GM12878 (cell line): ENCODE results near the gene STAB2. TPM values are rescaled to one million over a fixed set of nuclear protein-coding genes. Genes with fewer than 3 reads are reported as not detected.

Source experiments
- ATAC-seq: fragments of 200-7000 bp; cut with Tn5 transposase; 3 replicates; pipeline ENCODE4 v1.9.1; 2020; ENCODE audit warnings: mild to moderate bottlenecking, moderate library complexity
- BruUV-seq: library from RNA; stranded (reverse); fragments of 400-500 nt; replicated peaks from 2 replicates; lab custom pipeline; 2021; lab: Mats Ljungman, UMichigan
- CTCF ChIA-PET: fragments of 300-600 bp; sonication (Branson Sonifier 250); formaldehyde crosslinking; extraction: SDS; loops from one replicate; lab custom pipeline; 2021; ENCODE audit warnings: inconsistent platforms; lab: Yijun Ruan, JAX
- POLR2A ChIA-PET: fragments of 350-600 bp; formaldehyde crosslinking; extraction: SDS; loops from one replicate; lab custom pipeline; 2021; ENCODE audit warnings: inconsistent platforms; lab: Charles Lee
- RAD21 ChIA-PET: fragments of 300-600 bp; sonication (Branson Sonifier 250); formaldehyde crosslinking; loops from one replicate; lab custom pipeline; 2023; ENCODE audit warnings: antibody characterized with exemption; ENCODE audit not compliant: unreplicated experiment; lab: Charles Lee
- SMC1A ChIA-PET: fragments of 300-600 bp; sonication (Branson Sonifier 250); formaldehyde crosslinking; loops from one replicate; lab custom pipeline; 2023; ENCODE audit not compliant: unreplicated experiment, uncharacterized antibody; lab: Charles Lee
- DNase-seq: peaks from one replicate; pipeline ENCODE4 v3.0.0-alpha.2; 2011; ENCODE audit warnings: low read depth, low spot score
- FAIRE-seq: peaks from 3 replicates; lab custom pipeline; 2011; peaks lifted over from hg19 to GRCh38; lab: Jason Lieb, UNC
- H2AFZ ChIP-seq: 2 replicates; pipeline ENCODE4 v1.6.0; 2011; ENCODE audit warnings: low read depth, low read length, control low read depth; ENCODE audit not compliant: control insufficient read depth
- H3K27ac ChIP-seq: 2 replicates; pipeline ENCODE4 v1.5.1; 2011; ENCODE audit warnings: control low read depth; ENCODE audit not compliant: control insufficient read depth, insufficient read depth
- H3K27me3 ChIP-seq, 2 experiments: replicated peaks in 1 of 2; 2 replicates each; pipeline versions ENCODE4 v1.6.0 to v1.6.1; 2011; ENCODE audit warnings: low read length in 1 of 2; ENCODE audit not compliant: control insufficient read depth in 2 of 2, insufficient read depth in 2 of 2
- H3K36me3 ChIP-seq, 2 experiments: 2 replicates each; pipeline ENCODE4 v1.5.1; 2011; ENCODE audit warnings: low read length in 1 of 2; ENCODE audit not compliant: control insufficient read depth in 2 of 2, insufficient read depth in 2 of 2
- H3K4me1 ChIP-seq: 2 replicates; pipeline ENCODE4 v1.6.1; 2011; ENCODE audit warnings: mild to moderate bottlenecking, low read length, moderate library complexity, mixed read lengths; ENCODE audit not compliant: control insufficient read depth, insufficient read depth
- H3K4me2 ChIP-seq: 2 replicates; pipeline ENCODE4 v1.6.0; 2011; ENCODE audit warnings: control low read depth; ENCODE audit not compliant: control insufficient read depth, insufficient read depth
- H3K4me3 ChIP-seq: fragments of 200-600 bp; sonication (generic); 2 replicates; pipeline ENCODE4 v1.5.1; 2016
- H3K79me2 ChIP-seq: 2 replicates; pipeline ENCODE4 v1.6.0; 2011; ENCODE audit warnings: low read length; ENCODE audit not compliant: control insufficient read depth, insufficient read depth
- H3K9ac ChIP-seq: 2 replicates; pipeline ENCODE4 v1.8.0; 2011; ENCODE audit warnings: low read length, control low read depth, mixed read lengths; ENCODE audit not compliant: control insufficient read depth, insufficient read depth
- H3K9me3 ChIP-seq: replicated peaks from 3 replicates; pipeline ENCODE4 v1.5.1; 2011; ENCODE audit warnings: mild to moderate bottlenecking, low read length; ENCODE audit not compliant: control insufficient read depth, insufficient read depth
- H4K20me1 ChIP-seq: 2 replicates; pipeline ENCODE4 v1.6.0; 2011; ENCODE audit not compliant: control insufficient read depth, insufficient read depth
- CHD1 ChIP-seq: IDR thresholded peaks from 2 replicates; pipeline ENCODE4 v1.6.1; 2012; ENCODE audit warnings: low read depth, low read length, improper control_type of control experiment
- HDGF ChIP-seq: fragments of 450-650 bp; IDR thresholded peaks from 2 replicates; pipeline ENCODE4 v1.6.1; 2016; ENCODE audit warnings: antibody characterized with exemption
- KDM1A ChIP-seq: fragments of 200-600 bp; sonication (generic); IDR thresholded peaks from 2 replicates; pipeline ENCODE4 v1.6.1; 2016; ENCODE audit warnings: borderline replicate concordance
- LARP7 ChIP-seq: fragments of 450-650 bp; IDR thresholded peaks from 2 replicates; pipeline ENCODE4 v1.6.1; 2017; ENCODE audit warnings: mild to moderate bottlenecking
- MTA3 ChIP-seq: IDR thresholded peaks from 2 replicates; pipeline ENCODE4 v1.6.1; 2012; ENCODE audit warnings: low read length, inconsistent platforms, borderline replicate concordance
- NR2C1 ChIP-seq: fragments of 450-650 bp; IDR thresholded peaks from 2 replicates; pipeline ENCODE4 v1.6.1; 2017; ENCODE audit warnings: antibody characterized with exemption, mild to moderate bottlenecking, moderate library complexity
- RUNX3 ChIP-seq: IDR thresholded peaks from 2 replicates; pipeline ENCODE4 v1.6.1; 2012; ENCODE audit warnings: low read length, inconsistent platforms
- SIN3A ChIP-seq: IDR thresholded peaks from 2 replicates; pipeline ENCODE4 v1.6.1; 2012; ENCODE audit warnings: low read depth, low read length, improper control_type of control experiment
- SP1 ChIP-seq: IDR thresholded peaks from one replicate; pipeline ENCODE4 v1.6.1; 2011; ENCODE audit warnings: low read depth, low read length
- TCF3 ChIP-seq: IDR thresholded peaks from 2 replicates; pipeline ENCODE4 v1.6.1; 2012; ENCODE audit warnings: low read depth, mild to moderate bottlenecking, low read length, borderline replicate concordance; ENCODE audit not compliant: insufficient read depth
- YBX1 ChIP-seq: fragments of 450-650 bp; IDR thresholded peaks from 2 replicates; pipeline ENCODE4 v1.6.1; 2016; ENCODE audit warnings: antibody characterized with exemption
- ZSCAN29 ChIP-seq: fragments of 450-650 bp; IDR thresholded peaks from 2 replicates; pipeline ENCODE4 v1.6.1; 2017; ENCODE audit warnings: mild to moderate bottlenecking, moderate library complexity
- WGBS: methylation state at CpG from one replicate; pipeline ENCODE4 v1.1.6; 2016; ENCODE audit warnings: low lambda C conversion rate; ENCODE audit not compliant: insufficient replicate concordance, insufficient coverage; ENCODE audit errors: missing lambda C conversion rate; 5-methylcytosine and 5-hydroxymethylcytosine counted together
- in situ Hi-C: fragments of 300-500 bp; cut with MboI; formaldehyde crosslinking; loops from 9 replicates; pipeline ENCODE4 v1.14.3; 2018; ENCODE audit warnings: mixed read lengths
- intact Hi-C: fragments of 100-400 bp; cut with micrococcal nuclease; formaldehyde crosslinking; loops from one replicate; pipeline ENCODE4 v1.14.2; 2022; ENCODE audit not compliant: unreplicated experiment
- polyA plus RNA-seq, 11 experiments: library from polyadenylated mRNA; depleted of rRNA in 4 of 11; unstranded in 6 of 11; stranded (reverse) in 5 of 11; fragments of >200 nt; fragmentation: Nextera tagmentation in 4 of 11; fragmentation: Illumina TruSeq in 1 of 11; extraction: Ambion mirVana in 4 of 11; extraction: Trizol in 1 of 11; gene quantifications; 1 replicate in 1 of 11; 2 replicates in 10 of 11; pipeline versions ENCODE4 v1.2.1 to v1.2.3, GENCODE V29; 2011 to 2016; ENCODE audit warnings: inconsistent platforms in 2 of 11, missing spikeins in 2 of 11, low read depth in 1 of 11
- total RNA-seq, 4 experiments: library from RNA; depleted of rRNA in 3 of 4; stranded (reverse); fragments of >200 nt in 3 of 4; fragmentation: Illumina TruSeq in 1 of 4; extraction: Trizol in 1 of 4; gene quantifications; 2 replicates each; pipeline versions ENCODE4 v1.2.1 to v1.2.3, GENCODE V29; 2013 to 2021
- TF ChIP-seq, protein P1 (sequence below): IDR thresholded peaks from 2 replicates; pipeline ENCODE4 v1.6.1; 2012; ENCODE audit warnings: low read depth, low read length, improper control_type of control experiment
- TF ChIP-seq, protein P2 (sequence below): fragments of 450-650 bp; formaldehyde crosslinking; IDR thresholded peaks from 2 replicates; pipeline ENCODE4 v1.4.0; 2022; ENCODE audit warnings: mild to moderate bottlenecking, moderate library complexity
- TF ChIP-seq, protein P3 (sequence below): IDR thresholded peaks from 2 replicates; pipeline ENCODE4 v1.6.1; 2011; ENCODE audit warnings: mild to moderate bottlenecking, low read depth, low read length, moderate library complexity; ENCODE audit not compliant: insufficient replicate concordance
- TF ChIP-seq, protein P4 (sequence below): IDR thresholded peaks from 2 replicates; pipeline ENCODE4 v1.6.1; 2012; ENCODE audit warnings: low read depth, low read length, improper control_type of control experiment

The STAB2 gene
- total and polyA plus RNA-seq, 10 of the 15 experiments (the other 5 are each of a cell fraction or from before 2014, with no cell fraction given), result 0.37 TPM; not detected in 9

DNA sequence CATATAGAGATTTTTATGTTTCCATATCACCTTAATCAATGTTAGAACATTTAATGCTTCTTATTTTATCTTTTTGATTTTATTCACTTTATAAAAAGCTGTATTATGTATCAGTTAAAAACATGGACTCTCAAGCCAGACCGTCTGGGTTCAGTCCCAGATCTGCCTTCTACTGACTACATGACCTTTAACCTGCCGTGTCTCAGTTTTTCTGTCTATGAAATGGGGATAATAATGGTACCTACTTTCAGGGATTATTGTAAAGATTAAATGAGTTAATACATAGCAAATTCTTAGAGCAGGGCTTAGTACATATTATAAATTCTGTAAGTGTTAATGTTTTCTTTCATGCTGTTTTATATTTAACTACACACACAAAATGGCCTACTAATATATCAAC, 50.4 kb downstream of the STAB2 start:
- H3K9ac ChIP-seq, result no peak overlapping the region
- no peaks in the 10 kb centered on the region for H3K79me2 ChIP-seq
- ChIA-PET RAD21 (no interaction called here), CTCF (no interaction called here), SMC1A (no interaction called here), POLR2A (no interaction called here)
- no peak overlapping the region for H3K27ac ChIP-seq
- H3K4me2 ChIP-seq, result no peak overlapping the region
- peaks cover 4% of the 10 kb centered on the region; the same call in 2 of the 3 replicates for H3K9me3 ChIP-seq
- WGBS, result 25% methylated on average over 2 of the region's 2 CpGs
- H2AFZ ChIP-seq, result no peak overlapping the region
- no peaks in the 10 kb centered on the region; a peak in 1 of 4 replicates for H3K27me3 ChIP-seq
- no peaks in the 10 kb centered on the region for H3K36me3 ChIP-seq
- no peak overlapping the region for H3K4me3 ChIP-seq
- H3K4me1 ChIP-seq, result peaks cover 4% of the 10 kb centered on the region; the same call in 1 of the 2 replicates
- no TSS peak for BruUV-seq
- H4K20me1 ChIP-seq, result no peaks in the 10 kb centered on the region
- ATAC-seq, result no peak
- no peak for FAIRE-seq
- intact Hi-C loops (no loop called here), in situ Hi-C loops (no loop called here)
- no peak for DNase-seq
- TF ChIP-seq YBX1, result no peak
- no peak for TF ChIP-seq SP1
- no peak for TF ChIP-seq NR2C1
- no peak for TF ChIP-seq CHD1
- no peak for TF ChIP-seq LARP7
- TF ChIP-seq TCF3, result no peak
- TF ChIP-seq KDM1A, result no peak
- TF ChIP-seq, protein P1, sequence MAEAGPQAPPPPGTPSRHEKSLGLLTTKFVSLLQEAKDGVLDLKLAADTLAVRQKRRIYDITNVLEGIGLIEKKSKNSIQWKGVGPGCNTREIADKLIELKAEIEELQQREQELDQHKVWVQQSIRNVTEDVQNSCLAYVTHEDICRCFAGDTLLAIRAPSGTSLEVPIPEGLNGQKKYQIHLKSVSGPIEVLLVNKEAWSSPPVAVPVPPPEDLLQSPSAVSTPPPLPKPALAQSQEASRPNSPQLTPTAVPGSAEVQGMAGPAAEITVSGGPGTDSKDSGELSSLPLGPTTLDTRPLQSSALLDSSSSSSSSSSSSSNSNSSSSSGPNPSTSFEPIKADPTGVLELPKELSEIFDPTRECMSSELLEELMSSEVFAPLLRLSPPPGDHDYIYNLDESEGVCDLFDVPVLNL, result no peak
- TF ChIP-seq, protein P2, sequence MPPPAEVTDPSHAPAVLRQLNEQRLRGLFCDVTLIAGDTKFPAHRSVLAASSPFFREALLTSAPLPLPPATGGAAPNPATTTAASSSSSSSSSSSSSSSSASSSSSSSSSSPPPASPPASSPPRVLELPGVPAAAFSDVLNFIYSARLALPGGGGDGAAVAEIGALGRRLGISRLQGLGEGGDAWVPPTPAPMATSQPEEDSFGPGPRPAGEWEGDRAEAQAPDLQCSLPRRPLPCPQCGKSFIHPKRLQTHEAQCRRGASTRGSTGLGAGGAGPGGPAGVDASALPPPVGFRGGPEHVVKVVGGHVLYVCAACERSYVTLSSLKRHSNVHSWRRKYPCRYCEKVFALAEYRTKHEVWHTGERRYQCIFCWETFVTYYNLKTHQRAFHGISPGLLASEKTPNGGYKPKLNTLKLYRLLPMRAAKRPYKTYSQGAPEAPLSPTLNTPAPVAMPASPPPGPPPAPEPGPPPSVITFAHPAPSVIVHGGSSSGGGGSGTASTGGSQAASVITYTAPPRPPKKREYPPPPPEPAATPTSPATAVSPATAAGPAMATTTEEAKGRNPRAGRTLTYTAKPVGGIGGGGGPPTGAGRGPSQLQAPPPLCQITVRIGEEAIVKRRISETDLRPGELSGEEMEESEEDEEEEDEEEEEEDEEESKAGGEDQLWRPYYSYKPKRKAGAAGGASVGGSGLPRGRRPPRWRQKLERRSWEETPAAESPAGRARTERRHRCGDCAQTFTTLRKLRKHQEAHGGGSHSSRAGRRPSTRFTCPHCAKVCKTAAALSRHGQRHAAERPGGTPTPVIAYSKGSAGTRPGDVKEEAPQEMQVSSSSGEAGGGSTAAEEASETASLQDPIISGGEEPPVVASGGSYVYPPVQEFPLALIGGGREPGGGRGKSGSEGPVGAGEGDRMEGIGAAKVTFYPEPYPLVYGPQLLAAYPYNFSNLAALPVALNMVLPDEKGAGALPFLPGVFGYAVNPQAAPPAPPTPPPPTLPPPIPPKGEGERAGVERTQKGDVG, result no peak
- TF ChIP-seq, protein P3, sequence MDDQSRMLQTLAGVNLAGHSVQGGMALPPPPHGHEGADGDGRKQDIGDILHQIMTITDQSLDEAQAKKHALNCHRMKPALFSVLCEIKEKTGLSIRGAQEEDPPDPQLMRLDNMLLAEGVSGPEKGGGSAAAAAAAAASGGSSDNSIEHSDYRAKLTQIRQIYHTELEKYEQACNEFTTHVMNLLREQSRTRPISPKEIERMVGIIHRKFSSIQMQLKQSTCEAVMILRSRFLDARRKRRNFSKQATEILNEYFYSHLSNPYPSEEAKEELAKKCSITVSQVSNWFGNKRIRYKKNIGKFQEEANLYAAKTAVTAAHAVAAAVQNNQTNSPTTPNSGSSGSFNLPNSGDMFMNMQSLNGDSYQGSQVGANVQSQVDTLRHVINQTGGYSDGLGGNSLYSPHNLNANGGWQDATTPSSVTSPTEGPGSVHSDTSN, result no peak
- TF ChIP-seq, protein P4, sequence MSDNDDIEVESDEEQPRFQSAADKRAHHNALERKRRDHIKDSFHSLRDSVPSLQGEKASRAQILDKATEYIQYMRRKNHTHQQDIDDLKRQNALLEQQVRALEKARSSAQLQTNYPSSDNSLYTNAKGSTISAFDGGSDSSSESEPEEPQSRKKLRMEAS, result no peak
- no peak for TF ChIP-seq RUNX3
- no peak for TF ChIP-seq ZSCAN29
- no peak for TF ChIP-seq HDGF
- no peak for TF ChIP-seq SIN3A
- no peak for TF ChIP-seq MTA3
